Glomerular endothelial cell (primary cell): ENCODE data around the gene NFIA. TPM values are rescaled to one million over a fixed set of nuclear protein-coding genes. Genes with fewer than 3 reads are reported as not detected.

Source experiments
- DNase-seq: peaks from one replicate; pipeline ENCODE4 v3.0.0-alpha.2; 2011; ENCODE audit warnings: low read depth, low spot score; ENCODE audit errors: extremely low read depth
- total RNA-seq: library from RNA; depleted of rRNA; stranded (reverse); fragments of >200 nt; gene quantifications from 2 replicates; pipeline ENCODE4 v1.2.3, GENCODE V29; 2015

Gene NFIA
- total RNA-seq, 1 donor from 2014 or later = 18.4 TPM

GRCh38 chr1:61378494-61379180 is 296.3 kb downstream of the NFIA start:
- DNase-seq = no peak

- DNase-seq = no peak
Measured at GRCh38 chr1:61379693-61380092, 297.3 kb downstream of the NFIA start.

GRCh38 chr1:61380561-61380960 is 298.2 kb downstream of the NFIA start:
- DNase-seq = no peak

GRCh38 chr1:61386323-61386722 is 304.0 kb downstream of the NFIA start:
- DNase-seq = no peak

GRCh38 chr1:61386770-61387169 is 304.4 kb downstream of the NFIA start:
- no peak for DNase-seq

- no peak for DNase-seq
Measured at GRCh38 chr1:61387829-61388228, 305.5 kb downstream of the NFIA start.

GRCh38 chr1:61388566-61388965 is 306.2 kb downstream of the NFIA start:
- DNase-seq = peak; percentile 16

- DNase-seq = no peak
Measured at GRCh38 chr1:61389194-61389925, 307.0 kb downstream of the NFIA start.

- no peak for DNase-seq
Measured at GRCh38 chr1:61389926-61390845, 307.8 kb downstream of the NFIA start.

- no peak for DNase-seq
Measured at GRCh38 chr1:61391730-61392129, 309.4 kb downstream of the NFIA start.

- no peak for DNase-seq
Measured at GRCh38 chr1:61392409-61393242, 310.3 kb downstream of the NFIA start.

GRCh38 chr1:61393575-61393974 is 311.2 kb downstream of the NFIA start:
- no peak for DNase-seq

- DNase-seq = no peak
Measured at GRCh38 chr1:61395146-61395800, 312.9 kb downstream of the NFIA start.

GRCh38 chr1:61397495-61397894 is 315.1 kb downstream of the NFIA start:
- no peak for DNase-seq

- no peak for DNase-seq
Measured at GRCh38 chr1:61397935-61398334, 315.6 kb downstream of the NFIA start.

GRCh38 chr1:61399199-61399598 is 316.8 kb downstream of the NFIA start:
- no peak for DNase-seq

- DNase-seq = no peak
Measured at GRCh38 chr1:61400131-61400770, 317.9 kb downstream of the NFIA start.

- no peak for DNase-seq
Measured at GRCh38 chr1:61400997-61401396, 318.6 kb downstream of the NFIA start.
